DMS 273 treated with DMSO at 0.1 percent for 48 hours (cell line): Measurements from ENCODE around the gene WDR64.

Experiments
- DNase-seq: peaks from one replicate; lab custom pipeline; 2025; lab: John Stamatoyannopoulos, UW

Gene WDR64

GRCh38 chr1:241838897-241839296 lies 186.8 kb downstream of the WDR64 start:
- DNase-seq = no peak

- no peak for DNase-seq
Measured at GRCh38 chr1:241839369-241839979, 187.4 kb downstream of the WDR64 start.

GRCh38 chr1:241840164-241840563 lies 188.1 kb downstream of the WDR64 start:
- no peak for DNase-seq

GRCh38 chr1:241841691-241842090 lies 189.6 kb downstream of the WDR64 start:
- DNase-seq = no peak

- no peak for DNase-seq
Measured at GRCh38 chr1:241842565-241842964, 190.5 kb downstream of the WDR64 start.

GRCh38 chr1:241844593-241844992 lies 192.5 kb downstream of the WDR64 start:
- no peak for DNase-seq

- no peak for DNase-seq
Measured at GRCh38 chr1:241846375-241846774, 194.3 kb downstream of the WDR64 start.

- no peak for DNase-seq
Measured at GRCh38 chr1:241846862-241847539, 194.9 kb downstream of the WDR64 start.

- no peak for DNase-seq
Measured at GRCh38 chr1:241847540-241847795, 195.4 kb downstream of the WDR64 start.

- DNase-seq = peak; percentile 85
Measured at GRCh38 chr1:241847796-241848685, 196.0 kb downstream of the WDR64 start, which contains the start of gene EXO1. EXO1 (plus strand) TSS chr1:241848204; CDS start chr1:241850426, 2,222 bp downstream.

GRCh38 chr1:241848686-241849344 lies 196.7 kb downstream of the WDR64 start:
- no peak for DNase-seq

GRCh38 chr1:241849345-241849695 lies 197.2 kb downstream of the WDR64 start:
- no peak for DNase-seq
